Smooth muscle cell (in vitro differentiated cells): ENCODE data around the gene ARHGEF7. TPM values are rescaled to one million over a fixed set of nuclear protein-coding genes. Genes with fewer than 3 reads are reported as not detected.

Experiments
- DNase-seq: peaks from one replicate; lab custom pipeline; 2025; ENCODE audit not compliant: unreplicated experiment; lab: John Stamatoyannopoulos, UW
- H2AFZ ChIP-seq: fragments of 200-600 bp; sonication (generic); 2 replicates; pipeline ENCODE4 v1.6.0; 2016; ENCODE audit warnings: antibody characterized with exemption, low read depth, mild to moderate bottlenecking
- H3F3A ChIP-seq: fragments of 200-600 bp; sonication (generic); 2 replicates; pipeline ENCODE4 v1.6.0; 2017; ENCODE audit warnings: antibody characterized with exemption, low read depth
- H3K27ac ChIP-seq: fragments of 200-600 bp; sonication (generic); 2 replicates; pipeline ENCODE4 v1.5.1; 2016; ENCODE audit warnings: low read depth, mild to moderate bottlenecking
- H3K27me3 ChIP-seq: fragments of 200-600 bp; sonication (generic); 2 replicates; pipeline ENCODE4 v1.6.1; 2016; ENCODE audit warnings: low read depth, mild to moderate bottlenecking
- H3K36me3 ChIP-seq: fragments of 200-600 bp; sonication (generic); 2 replicates; pipeline ENCODE4 v1.5.1; 2016; ENCODE audit warnings: low read depth
- H3K4me1 ChIP-seq: fragments of 200-600 bp; sonication (generic); 2 replicates; pipeline ENCODE4 v1.5.1; 2016; ENCODE audit warnings: low read depth
- H3K4me2 ChIP-seq: fragments of 200-600 bp; sonication (generic); 2 replicates; pipeline ENCODE4 v1.6.0; 2016; ENCODE audit warnings: mild to moderate bottlenecking
- H3K4me3 ChIP-seq: fragments of 200-600 bp; sonication (generic); 2 replicates; pipeline ENCODE4 v1.5.1; 2016; ENCODE audit warnings: mild to moderate bottlenecking
- H3K79me2 ChIP-seq: fragments of 200-600 bp; sonication (generic); 2 replicates; pipeline ENCODE4 v1.6.0; 2016; ENCODE audit warnings: low read depth, mild to moderate bottlenecking
- H3K9ac ChIP-seq: fragments of 200-600 bp; sonication (generic); 2 replicates; pipeline ENCODE4 v1.6.0; 2016; ENCODE audit warnings: low read depth
- H3K9me3 ChIP-seq: fragments of 200-600 bp; sonication (generic); replicated peaks from 2 replicates; pipeline ENCODE4 v1.5.1; 2016; ENCODE audit warnings: low read depth
- H4K20me1 ChIP-seq: fragments of 200-600 bp; sonication (generic); 2 replicates; pipeline ENCODE4 v1.6.0; 2016; ENCODE audit warnings: low read depth
- WGBS: methylation state at CpG from one replicate; pipeline ENCODE4 v1.1.7; 2016; ENCODE audit warnings: low lambda C conversion rate; 5-methylcytosine and 5-hydroxymethylcytosine counted together
- polyA plus RNA-seq: library from polyadenylated mRNA; unstranded; fragments of >200 nt; fragmentation: Nextera tagmentation; extraction: Ambion mirVana; gene quantifications from 2 replicates; pipeline ENCODE4 v1.2.1, GENCODE V29; 2016
- total RNA-seq: library from RNA; depleted of rRNA; stranded (reverse); fragments of >200 nt; gene quantifications from 2 replicates; pipeline ENCODE4 v1.2.3, GENCODE V29; 2014
- TF ChIP-seq, protein P1 (sequence below): fragments of 200-600 bp; sonication (generic); IDR thresholded peaks from 2 replicates; pipeline ENCODE4 v1.5.1; 2017; ENCODE audit warnings: borderline replicate concordance, mild to moderate bottlenecking, antibody characterized with exemption; ENCODE audit not compliant: insufficient read depth, poor library complexity, severe bottlenecking

ARHGEF7 gene
- total and polyA plus RNA-seq, 2 experiments from 2014 or later = 13.8 to 32.4 TPM

DNA sequence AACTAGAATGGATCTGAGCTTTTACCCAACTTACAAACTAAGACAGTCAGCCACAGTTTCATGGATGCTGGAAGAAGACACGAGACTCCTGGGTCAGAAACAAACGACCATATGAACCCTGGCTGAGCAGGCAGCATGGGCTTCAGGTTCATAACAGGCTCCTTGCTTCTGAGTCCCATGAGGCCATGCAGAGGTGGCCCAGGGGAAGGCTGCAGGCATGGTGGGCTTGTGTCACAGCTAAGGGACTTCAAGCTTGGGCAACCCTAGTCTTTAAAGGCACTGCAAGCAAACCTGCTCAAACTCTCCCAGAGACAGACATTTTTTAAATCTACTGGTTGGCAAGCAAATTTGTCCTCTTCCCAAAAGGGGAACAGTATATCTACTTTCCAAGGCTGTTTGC, 5.1 kb upstream of the ARHGEF7 start:
- H3K27ac ChIP-seq = no peak overlapping the region
- no peak overlapping the region for H3K4me3 ChIP-seq
- H3K36me3 ChIP-seq = no peaks in the 10 kb centered on the region
- H3K4me2 ChIP-seq = no peak overlapping the region
- peaks cover 3% of the 10 kb centered on the region for H3K9me3 ChIP-seq
- no peak for DNase-seq
- H3F3A ChIP-seq = no peaks in the 10 kb centered on the region
- peaks cover 70% of the 10 kb centered on the region for H3K27me3 ChIP-seq
- no peak overlapping the region for H3K9ac ChIP-seq
- H4K20me1 ChIP-seq = no peaks in the 10 kb centered on the region
- 76% methylated on average over 2 of the region's 2 CpGs for WGBS
- H3K4me1 ChIP-seq = no peaks in the 10 kb centered on the region
- TF ChIP-seq, protein P1, sequence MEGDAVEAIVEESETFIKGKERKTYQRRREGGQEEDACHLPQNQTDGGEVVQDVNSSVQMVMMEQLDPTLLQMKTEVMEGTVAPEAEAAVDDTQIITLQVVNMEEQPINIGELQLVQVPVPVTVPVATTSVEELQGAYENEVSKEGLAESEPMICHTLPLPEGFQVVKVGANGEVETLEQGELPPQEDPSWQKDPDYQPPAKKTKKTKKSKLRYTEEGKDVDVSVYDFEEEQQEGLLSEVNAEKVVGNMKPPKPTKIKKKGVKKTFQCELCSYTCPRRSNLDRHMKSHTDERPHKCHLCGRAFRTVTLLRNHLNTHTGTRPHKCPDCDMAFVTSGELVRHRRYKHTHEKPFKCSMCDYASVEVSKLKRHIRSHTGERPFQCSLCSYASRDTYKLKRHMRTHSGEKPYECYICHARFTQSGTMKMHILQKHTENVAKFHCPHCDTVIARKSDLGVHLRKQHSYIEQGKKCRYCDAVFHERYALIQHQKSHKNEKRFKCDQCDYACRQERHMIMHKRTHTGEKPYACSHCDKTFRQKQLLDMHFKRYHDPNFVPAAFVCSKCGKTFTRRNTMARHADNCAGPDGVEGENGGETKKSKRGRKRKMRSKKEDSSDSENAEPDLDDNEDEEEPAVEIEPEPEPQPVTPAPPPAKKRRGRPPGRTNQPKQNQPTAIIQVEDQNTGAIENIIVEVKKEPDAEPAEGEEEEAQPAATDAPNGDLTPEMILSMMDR = no peak
- H3K79me2 ChIP-seq = no peaks in the 10 kb centered on the region
- H2AFZ ChIP-seq = no peak overlapping the region

DNA sequence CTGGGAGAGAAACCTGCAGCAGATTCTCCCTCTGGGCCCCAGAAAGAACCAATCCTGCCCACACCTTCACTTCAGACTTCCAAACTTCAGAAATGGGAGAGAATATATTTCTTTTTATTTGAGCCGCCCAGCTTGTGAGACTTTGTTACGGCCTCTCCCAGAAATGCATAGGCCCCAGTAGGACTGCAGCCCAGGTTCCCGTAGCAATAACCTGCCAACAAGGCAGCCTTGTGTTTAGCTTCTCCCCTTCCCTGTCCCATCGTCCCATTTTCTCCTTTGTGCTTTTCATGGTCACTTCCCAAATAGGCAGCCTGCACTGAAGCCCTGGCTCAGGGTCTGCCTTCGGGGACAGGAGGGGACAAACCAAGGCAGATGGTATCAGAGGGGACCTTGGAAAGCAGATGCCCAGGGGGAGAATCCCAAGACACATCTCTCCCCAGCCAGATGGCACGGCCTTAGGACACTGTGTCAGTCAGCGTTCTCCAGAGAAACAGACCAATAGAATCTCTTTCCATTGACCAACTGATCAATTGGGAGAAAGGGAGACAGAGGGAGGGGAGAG, 3.7 kb upstream of the ARHGEF7 start:
- Histone ChIP-seq H2AFZ (no peak overlapping the region), H3K4me1 (peaks cover 5% of the 10 kb centered on the region), H3F3A (no peaks in the 10 kb centered on the region), H3K27ac (no peak overlapping the region), H3K36me3 (no peaks in the 10 kb centered on the region), H3K4me3 (no peak overlapping the region), H3K9ac (no peak overlapping the region), H3K4me2 (no peak overlapping the region), H3K9me3 (no peaks in the 10 kb centered on the region), H3K27me3 (peaks cover 81% of the 10 kb centered on the region), H3K79me2 (no peaks in the 10 kb centered on the region), H4K20me1 (no peaks in the 10 kb centered on the region)
- TF ChIP-seq, protein P1 = no peak
- no peak for DNase-seq
- 87% methylated on average over 7 of the region's 7 CpGs for WGBS

DNA sequence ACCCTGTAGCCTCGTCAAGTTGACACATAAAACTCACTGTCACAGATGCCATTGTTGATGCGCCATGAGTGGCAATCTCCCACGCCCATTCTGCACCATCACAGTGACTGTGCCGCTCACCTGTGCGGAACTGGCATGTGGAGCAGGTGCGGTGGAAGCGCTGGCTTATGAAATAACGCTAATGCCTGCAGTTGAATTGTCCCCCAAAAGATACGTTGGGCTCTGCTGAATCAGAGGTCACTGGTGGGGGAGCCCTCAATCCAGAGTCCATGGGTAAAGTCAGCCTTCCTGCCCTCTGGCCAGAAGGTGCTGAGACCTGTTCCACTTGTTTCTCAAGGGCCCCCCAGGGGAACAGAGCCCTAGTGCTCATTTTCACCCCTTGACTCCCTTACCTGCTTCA, 2.9 kb upstream of the ARHGEF7 start:
- peaks cover 12% of the 10 kb centered on the region for H3K4me1 ChIP-seq
- H4K20me1 ChIP-seq = no peaks in the 10 kb centered on the region
- no peaks in the 10 kb centered on the region for H3K36me3 ChIP-seq
- 92% methylated on average over 9 of the region's 9 CpGs for WGBS
- H3K4me3 ChIP-seq = no peak overlapping the region
- H3K79me2 ChIP-seq = no peaks in the 10 kb centered on the region
- H3K4me2 ChIP-seq = no peak overlapping the region
- H3K9me3 ChIP-seq = no peaks in the 10 kb centered on the region
- peaks cover 88% of the 10 kb centered on the region for H3K27me3 ChIP-seq
- H3F3A ChIP-seq = peaks cover 6% of the 10 kb centered on the region
- H2AFZ ChIP-seq = no peak overlapping the region
- no peak for DNase-seq
- no peak overlapping the region for H3K27ac ChIP-seq
- TF ChIP-seq, protein P1 = no peak
- H3K9ac ChIP-seq = no peak overlapping the region
